K562 (cell line): Measurements from ENCODE around the gene CRTC3. TPM values are rescaled to one million over a fixed set of nuclear protein-coding genes. Genes with fewer than 3 reads are reported as not detected.

Experiments used
- ARID1B ChIP-seq: fragments of 450-650 bp; IDR thresholded peaks from 2 replicates; pipeline ENCODE4 v1.6.1; 2016; ENCODE audit warnings: antibody characterized with exemption, mild to moderate bottlenecking, inconsistent platforms
- CTCF ChIP-seq, 3 experiments: IDR thresholded peaks in 2 of 3; conservative IDR thresholded peaks in 1 of 3; 2 replicates each; pipeline ENCODE4 v1.5.1; 2011 to 2012; ENCODE audit warnings: low read length in 3 of 3, mild to moderate bottlenecking in 3 of 3, control low read depth in 2 of 3, improper control_type of control experiment in 1 of 3, inconsistent platforms in 1 of 3, low read depth in 1 of 3, mixed read lengths in 1 of 3, moderate library complexity in 1 of 3; ENCODE audit not compliant: insufficient read depth in 2 of 3
- MNT ChIP-seq, 2 experiments: fragments of 450-650 bp; conservative IDR thresholded peaks; 2 replicates each; pipeline ENCODE4 v1.6.1; 2017; ENCODE audit warnings: mild to moderate bottlenecking in 2 of 2, moderate library complexity in 2 of 2
- NR2C1 ChIP-seq, 2 experiments: fragments of 450-650 bp; IDR thresholded peaks; 2 replicates each; pipeline ENCODE4 v1.6.1; 2017; ENCODE audit warnings: mild to moderate bottlenecking in 2 of 2, antibody characterized with exemption in 1 of 2, inconsistent platforms in 1 of 2, missing compliant biosample characterization in 1 of 2, missing genetic modification characterization in 1 of 2
- PRPF4 ChIP-seq: fragments of 200-400 bp; formaldehyde crosslinking; IDR thresholded peaks from one replicate; pipeline ENCODE4 v1.6.1; 2017; ENCODE audit warnings: low read length, low read depth, mild to moderate bottlenecking; ENCODE audit not compliant: insufficient read depth, poor library complexity, severe bottlenecking
- REST ChIP-seq, 2 experiments: fragments of 450-650 bp; formaldehyde crosslinking in 1 of 2; IDR thresholded peaks; 2 replicates each; pipeline versions ENCODE4 v1.4.0 to v1.6.1; 2014 to 2020; ENCODE audit warnings: mild to moderate bottlenecking in 2 of 2, borderline replicate concordance in 1 of 2, low read depth in 1 of 2
- ZBTB11 ChIP-seq, 3 experiments: fragments of 200-800 bp in 1 of 3; fragments of 250-450 bp in 1 of 3; fragments of 450-650 bp in 1 of 3; sonication (Bioruptor Pico) in 1 of 3; sonication (Bioruptor generic) in 1 of 3; formaldehyde crosslinking in 1 of 3; IDR thresholded peaks; 2 replicates each; pipeline versions ENCODE4 v1.6.1 to v1.8.0; 2016 to 2022; ENCODE audit warnings: mild to moderate bottlenecking in 2 of 3, missing genetic modification characterization in 2 of 3, missing compliant biosample characterization in 1 of 3, moderate library complexity in 1 of 3
- ZNF121 ChIP-seq: sonication (generic); formaldehyde crosslinking; conservative IDR thresholded peaks from 2 replicates; pipeline ENCODE4 v1.8.0; 2022; ENCODE audit warnings: missing genetic modification reagents
- polyA plus RNA-seq, 8 experiments: library from polyadenylated mRNA; depleted of rRNA in 4 of 8; stranded (reverse) in 5 of 8; unstranded in 3 of 8; fragments of >200 nt; fragmentation: Nextera tagmentation in 2 of 8; fragmentation: Illumina TruSeq in 1 of 8; extraction: Ambion mirVana in 2 of 8; extraction: Trizol in 1 of 8; gene quantifications; 2 replicates each; pipeline versions ENCODE4 v1.2.1 to v1.2.3, GENCODE V29; 2011 to 2014; ENCODE audit warnings: inconsistent platforms in 1 of 8, missing spikeins in 1 of 8
- total RNA-seq, 7 experiments: library from RNA; depleted of rRNA in 6 of 7; stranded (reverse); fragments of >200 nt in 6 of 7; fragmentation: Illumina TruSeq in 2 of 7; extraction: Trizol in 2 of 7; gene quantifications; 2 replicates each; pipeline versions ENCODE4 v1.2.1 to v1.2.3, GENCODE V29; 2011 to 2021; ENCODE audit warnings: low replicate concordance in 1 of 7

Gene CRTC3
- total and polyA plus RNA-seq, 9 of the 15 experiments (the other 6 are each of a cell fraction or from before 2014, with no cell fraction given): 1.2 to 19.0 (median 11.6) TPM

GRCh38 chr15:90482124-90483011, 47.4 kb upstream of the CRTC3 start (continued):
- TF ChIP-seq MNT (conservative IDR thresholded peaks at IDR 0.05) (no peak), ZBTB11 (CRISPR knock-in tag; IDR thresholded peaks at IDR 0.05) (no peak), CTCF (IDR thresholded peaks at IDR 0.05 in 2 of 3, conservative IDR thresholded peaks at IDR 0.05 in 1 of 3; ENCODE audit: insufficient read depth in 2 of 3, low read depth in 1 of 3, low read length in 3 of 3) (peak; percentile 82 to 91 (median 85)), NR2C1 (IDR thresholded peaks at IDR 0.05) (no peak), NR2C1 (tag; IDR thresholded peaks at IDR 0.05) (peak; percentile 14; the same call in 1 of the 2 replicates), PRPF4 (no peak), REST (IDR thresholded peaks at IDR 0.05; ENCODE audit: borderline replicate concordance) (peak; percentile 90), REST (CRISPR knock-in tag; IDR thresholded peaks at IDR 0.05; ENCODE audit: low read depth) (no peak), ARID1B (no peak), ZNF121 (no peak)
